DMS79 (cell line): ENCODE results near the gene ABCA3.

ENCODE experiments used
- DNase-seq: peaks from one replicate; lab custom pipeline; 2025; lab: John Stamatoyannopoulos, UW

ABCA3 gene

GRCh38 chr16:2233872-2234812 is 106.4 kb downstream of the ABCA3 start:
- DNase-seq, result peak; percentile 88

- DNase-seq, result no peak
Measured at GRCh38 chr16:2233046-2233775, 107.3 kb downstream of the ABCA3 start.

- DNase-seq, result no peak
Measured at GRCh38 chr16:2232094-2232990, 108.2 kb downstream of the ABCA3 start.

GRCh38 chr16:2231016-2231931 is 109.3 kb downstream of the ABCA3 start:
- DNase-seq, result peak; percentile 92

- no peak for DNase-seq
Measured at GRCh38 chr16:2230376-2230775, 110.2 kb downstream of the ABCA3 start.

GRCh38 chr16:2229632-2230250 is 110.8 kb downstream of the ABCA3 start:
- no peak for DNase-seq

GRCh38 chr16:2229091-2229490 is 111.4 kb downstream of the ABCA3 start:
- DNase-seq, result no peak

- DNase-seq, result no peak
Measured at GRCh38 chr16:2228161-2228824, 112.2 kb downstream of the ABCA3 start.

- DNase-seq, result no peak
Measured at GRCh38 chr16:2226918-2227317, 113.6 kb downstream of the ABCA3 start.

GRCh38 chr16:2226245-2226793 is 114.2 kb downstream of the ABCA3 start:
- no peak for DNase-seq
